ENCODE results near the gene HDDC3. TPM values are rescaled to one million over a fixed set of nuclear protein-coding genes. Genes with fewer than 3 reads are reported as not detected.

Gene HDDC3
- total RNA-seq, 1 experiment from 2014 or later = 13.3 TPM

DNA sequence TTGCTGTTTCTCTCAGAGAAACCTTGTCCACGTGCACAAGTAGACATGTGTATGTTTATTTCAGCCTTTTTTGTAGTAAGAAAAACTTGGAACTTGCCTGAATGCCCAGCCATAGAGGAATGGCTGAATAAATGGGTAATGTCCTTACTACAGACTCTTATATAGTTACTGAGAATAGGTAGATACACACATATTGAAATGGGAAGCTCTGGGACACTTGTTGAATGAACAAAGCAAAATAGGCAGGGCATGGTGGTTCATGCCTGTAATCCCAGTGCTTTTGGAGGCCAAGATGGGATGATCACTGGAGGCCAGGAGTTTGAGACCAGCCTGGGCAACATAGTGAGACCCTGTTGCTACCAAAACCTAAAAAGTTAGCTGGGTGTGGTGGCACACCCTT lies 4.5 kb upstream of the HDDC3 start:
- H4K8ac ChIP-seq (replicated peaks; ENCODE audit: insufficient read length, low read depth, low read length) = no peak overlapping the region
- H2BK120ac ChIP-seq (ENCODE audit: low read depth, low read length, poor library complexity, severe bottlenecking) = no peak overlapping the region
- H3K23ac ChIP-seq (ENCODE audit: insufficient read length, low read depth, low read length) = no peak overlapping the region
- no peak overlapping the region for H3K56ac ChIP-seq (ENCODE audit: insufficient read length, low read depth, low read length)
- H3K27ac ChIP-seq (ENCODE audit: insufficient read length, low read depth, low read length) = no peak overlapping the region
- no peak overlapping the region for H4K5ac ChIP-seq (ENCODE audit: insufficient read length, low read depth, low read length)
- H2BK20ac ChIP-seq (ENCODE audit: low read depth, low read length, poor library complexity, severe bottlenecking) = no peak overlapping the region
- no peak overlapping the region for H3K4me2 ChIP-seq (ENCODE audit: insufficient read depth, insufficient read length, low read length)
- H3K27me3 ChIP-seq (ENCODE audit: insufficient read depth, low read length) = no peaks in the 10 kb centered on the region
- no peak overlapping the region for H4K91ac ChIP-seq (ENCODE audit: insufficient read length, low read depth, low read length)
- H2AFZ ChIP-seq (ENCODE audit: low read length) = no peak overlapping the region
- no peak overlapping the region for H3K27ac Mint-ChIP-seq
- H3K79me1 ChIP-seq (ENCODE audit: insufficient read depth, low read depth, low read length, poor library complexity, severe bottlenecking) = no peaks in the 10 kb centered on the region
- H3K4ac ChIP-seq (ENCODE audit: low read depth, low read length) = no peak overlapping the region
- peak overlapping the region in 1 of 2 experiments; percentile 86; a peak in 1 of 5 replicates for H3K4me3 Mint-ChIP-seq
- peaks cover 28 to 41% (median 38%) of the 10 kb centered on the region in 3 experiments; a peak in 6 of 7 replicates for H3K36me3 Mint-ChIP-seq (ENCODE audit: insufficient read depth in 1 of 3, low read depth in 3 of 3)
- no peak overlapping the region for H2BK5ac ChIP-seq (ENCODE audit: insufficient read length, low read length)
- H3K23me2 ChIP-seq (ENCODE audit: insufficient read length, low read depth, low read length, poor library complexity, severe bottlenecking) = peaks cover 14% of the 10 kb centered on the region
- no peak overlapping the region for H3K14ac ChIP-seq (ENCODE audit: insufficient read depth, low read length)
- H3K4me1 Mint-ChIP-seq = peaks cover 16 to 20% of the 10 kb centered on the region in 2 experiments
- no peak overlapping the region for H2BK12ac ChIP-seq (ENCODE audit: insufficient read length, low read depth, low read length)
- no CpG with 5 or more reads among the region's 1 CpG for WGBS (ENCODE audit: extremely low coverage, insufficient read length, low lambda C conversion rate)
- TF ChIP-seq, protein P1, sequence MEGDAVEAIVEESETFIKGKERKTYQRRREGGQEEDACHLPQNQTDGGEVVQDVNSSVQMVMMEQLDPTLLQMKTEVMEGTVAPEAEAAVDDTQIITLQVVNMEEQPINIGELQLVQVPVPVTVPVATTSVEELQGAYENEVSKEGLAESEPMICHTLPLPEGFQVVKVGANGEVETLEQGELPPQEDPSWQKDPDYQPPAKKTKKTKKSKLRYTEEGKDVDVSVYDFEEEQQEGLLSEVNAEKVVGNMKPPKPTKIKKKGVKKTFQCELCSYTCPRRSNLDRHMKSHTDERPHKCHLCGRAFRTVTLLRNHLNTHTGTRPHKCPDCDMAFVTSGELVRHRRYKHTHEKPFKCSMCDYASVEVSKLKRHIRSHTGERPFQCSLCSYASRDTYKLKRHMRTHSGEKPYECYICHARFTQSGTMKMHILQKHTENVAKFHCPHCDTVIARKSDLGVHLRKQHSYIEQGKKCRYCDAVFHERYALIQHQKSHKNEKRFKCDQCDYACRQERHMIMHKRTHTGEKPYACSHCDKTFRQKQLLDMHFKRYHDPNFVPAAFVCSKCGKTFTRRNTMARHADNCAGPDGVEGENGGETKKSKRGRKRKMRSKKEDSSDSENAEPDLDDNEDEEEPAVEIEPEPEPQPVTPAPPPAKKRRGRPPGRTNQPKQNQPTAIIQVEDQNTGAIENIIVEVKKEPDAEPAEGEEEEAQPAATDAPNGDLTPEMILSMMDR (conservative IDR thresholded peaks at IDR 0.05) = no peak
- no peak overlapping the region for H3K18ac ChIP-seq (ENCODE audit: insufficient read length, low read depth, low read length)
- no peak overlapping the region for H2BK15ac ChIP-seq (ENCODE audit: low read depth, low read length)
- H3K79me2 ChIP-seq (ENCODE audit: insufficient read depth, low read length) = no peaks in the 10 kb centered on the region; the same call in 1 of the 2 replicates
- peaks cover 11% of the 10 kb centered on the region for H3K27me3 Mint-ChIP-seq (ENCODE audit: low read depth)
- H3K9ac ChIP-seq (ENCODE audit: extremely low read depth, insufficient read length, low read length) = no peak overlapping the region
- H3K4me1 ChIP-seq (ENCODE audit: insufficient read depth, low read length) = no peaks in the 10 kb centered on the region
- no peaks in the 10 kb centered on the region for H3K9me3 ChIP-seq (ENCODE audit: control insufficient read depth, low read depth, low read length)
- no peaks in the 10 kb centered on the region for H4K20me1 ChIP-seq (ENCODE audit: control insufficient read depth, insufficient read depth, insufficient read length)
- no peak for DNase-seq
- H3K9me3 Mint-ChIP-seq = no peaks in the 10 kb centered on the region; a peak in 2 of 5 replicates
- H3T11ph ChIP-seq (ENCODE audit: low read length) = no peak overlapping the region
- no peak overlapping the region for H2AK5ac ChIP-seq (ENCODE audit: insufficient read length, low read length)
